ENCODE data around the gene NEB.
"Not testable (repeated sequence)": the region's sequence is repeated elsewhere in the genome, so short reads cannot be mapped to it uniquely, and the experiment has no call there.

The NEB gene

DNA sequence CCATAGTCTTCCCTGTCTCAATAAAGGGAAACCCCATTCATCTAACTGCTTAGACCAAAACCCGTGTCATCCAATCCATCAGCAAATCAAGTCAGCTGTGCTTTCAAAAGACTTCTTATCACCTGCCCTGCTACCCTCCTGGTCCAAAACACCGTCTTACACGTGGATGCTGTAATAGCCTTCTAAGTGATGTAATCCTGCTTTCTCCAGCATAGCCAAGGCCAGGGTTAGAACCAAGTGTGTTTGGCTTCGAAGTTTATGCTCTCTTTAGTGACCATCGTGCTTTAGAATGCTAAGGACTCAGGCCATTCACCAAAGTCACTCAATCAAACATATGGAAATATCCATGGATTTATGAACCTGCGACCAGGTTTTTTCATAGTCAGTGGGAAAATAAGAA is 25.5 kb downstream of the NEB start:
- no peak overlapping the region for H3K4me2 ChIP-seq (ENCODE audit: low read length)
- no peaks in the 10 kb centered on the region for H3K27me3 ChIP-seq (ENCODE audit: insufficient read depth, low read length, poor library complexity)
- no peaks in the 10 kb centered on the region for H3K79me2 ChIP-seq (ENCODE audit: control insufficient read depth, insufficient read depth, low read length)
- WGBS (ENCODE audit: extremely low coverage, insufficient coverage, low lambda C conversion rate): no CpG with 5 or more reads among the region's 6 CpGs
- no peak overlapping the region for H3K4ac ChIP-seq (ENCODE audit: low read depth, low read length)
- no peak overlapping the region for H2BK5ac ChIP-seq (ENCODE audit: low read length)
- no peak overlapping the region for H3K9ac ChIP-seq (ENCODE audit: low read length)
- no peak overlapping the region for H3K27ac ChIP-seq (ENCODE audit: low read depth, low read length)
- no peak overlapping the region for H3K18ac ChIP-seq (ENCODE audit: low read length)
- H2AK5ac ChIP-seq (ENCODE audit: low read length): no peak overlapping the region
- no peak overlapping the region for H3K23ac ChIP-seq (ENCODE audit: low read length)
- no peak overlapping the region for H2BK120ac ChIP-seq (ENCODE audit: low read depth, low read length)
- no peak overlapping the region for H3K56ac ChIP-seq (ENCODE audit: low read length)
- no peak for DNase-seq
- H4K5ac ChIP-seq (ENCODE audit: low read length): no peak overlapping the region
- H3K4me3 ChIP-seq (ENCODE audit: low read length): no peak overlapping the region
- no peaks in the 10 kb centered on the region for H3K79me1 ChIP-seq (ENCODE audit: low read length)
- H3K4me1 ChIP-seq (ENCODE audit: control insufficient read depth, low read depth, low read length): no peaks in the 10 kb centered on the region
- H2BK15ac ChIP-seq (replicated peaks; ENCODE audit: low read depth): no peak overlapping the region
- H4K8ac ChIP-seq (ENCODE audit: low read depth, low read length): no peak overlapping the region
- no peaks in the 10 kb centered on the region for H3K36me3 ChIP-seq (ENCODE audit: control insufficient read depth, insufficient read depth, low read length)

DNA sequence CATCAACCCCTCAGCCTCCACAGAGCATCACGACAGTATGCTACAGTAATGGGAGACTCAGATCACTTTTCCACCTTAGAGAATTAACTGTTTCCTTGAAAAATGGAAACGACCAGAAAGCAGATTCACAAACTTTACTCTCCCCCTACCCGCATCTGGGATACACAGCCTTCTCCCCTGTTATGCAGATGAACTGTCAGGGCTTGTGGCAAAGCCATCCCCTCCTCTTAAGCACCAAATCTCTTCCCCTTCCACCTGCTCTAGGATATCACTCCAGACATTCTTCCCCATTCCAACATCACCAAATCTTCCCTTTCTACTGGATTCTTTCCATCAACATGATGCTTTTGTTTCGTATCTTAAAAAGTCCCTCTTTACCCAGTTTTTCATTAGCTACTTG is 26.4 kb downstream of the NEB start:
- Histone ChIP-seq H3K4me3 (ENCODE audit: low read length) (no peak overlapping the region), H3K4ac (ENCODE audit: low read depth, low read length) (no peak overlapping the region), H3K23ac (ENCODE audit: low read length) (no peak overlapping the region), H3K56ac (ENCODE audit: low read length) (no peak overlapping the region), H3K27ac (ENCODE audit: low read depth, low read length) (no peak overlapping the region), H2BK15ac (replicated peaks; ENCODE audit: low read depth) (no peak overlapping the region), H3K9ac (ENCODE audit: low read length) (no peak overlapping the region), H3K36me3 (ENCODE audit: control insufficient read depth, insufficient read depth, low read length) (no peaks in the 10 kb centered on the region), H3K4me1 (ENCODE audit: control insufficient read depth, low read depth, low read length) (no peaks in the 10 kb centered on the region), H4K8ac (ENCODE audit: low read depth, low read length) (no peak overlapping the region), H3K18ac (ENCODE audit: low read length) (no peak overlapping the region), H2BK120ac (ENCODE audit: low read depth, low read length) (no peak overlapping the region), H3K79me1 (ENCODE audit: low read length) (no peaks in the 10 kb centered on the region), H2AK5ac (ENCODE audit: low read length) (no peak overlapping the region), H4K5ac (ENCODE audit: low read length) (no peak overlapping the region), H2BK5ac (ENCODE audit: low read length) (no peak overlapping the region), H3K79me2 (ENCODE audit: control insufficient read depth, insufficient read depth, low read length) (no peaks in the 10 kb centered on the region), H3K4me2 (ENCODE audit: low read length) (no peak overlapping the region), H3K27me3 (ENCODE audit: insufficient read depth, low read length, poor library complexity) (no peaks in the 10 kb centered on the region)
- no peak for DNase-seq
- no CpG with 5 or more reads among the region's 4 CpGs for WGBS (ENCODE audit: extremely low coverage, insufficient coverage, low lambda C conversion rate)

DNA sequence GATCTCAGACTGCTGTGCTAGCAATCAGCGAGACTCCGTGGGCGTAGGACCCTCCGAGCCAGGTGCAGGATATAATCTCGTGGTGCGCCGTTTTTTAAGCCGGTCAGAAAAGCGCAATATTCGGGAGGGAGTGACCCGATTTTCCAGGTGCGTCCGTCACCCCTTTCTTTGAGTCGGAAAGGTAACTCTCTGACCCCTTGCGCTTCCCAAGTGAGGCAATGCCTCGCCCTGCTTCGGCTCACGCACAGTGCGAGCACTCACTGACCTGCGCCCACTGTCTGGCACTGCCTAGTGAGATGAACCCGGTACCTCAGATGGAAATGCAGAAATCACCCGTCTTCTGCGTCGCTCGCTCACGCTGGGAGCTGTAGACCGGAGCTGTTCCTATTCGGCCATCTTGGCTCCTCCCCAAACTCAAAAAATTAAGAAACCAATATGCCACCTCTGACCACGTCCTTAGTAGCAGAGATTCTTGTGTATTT is 29.8 kb downstream of the NEB start:
- H3K18ac ChIP-seq (ENCODE audit: low read length); H3K79me1 ChIP-seq (ENCODE audit: low read length); H3K79me2 ChIP-seq (ENCODE audit: control insufficient read depth, insufficient read depth, low read length); H2BK5ac ChIP-seq (ENCODE audit: low read length); H3K27ac ChIP-seq (ENCODE audit: low read depth, low read length); H3K4me2 ChIP-seq (ENCODE audit: low read length); H3K56ac ChIP-seq (ENCODE audit: low read length); H2AK5ac ChIP-seq (ENCODE audit: low read length); H3K4me3 ChIP-seq (ENCODE audit: low read length); H3K4ac ChIP-seq (ENCODE audit: low read depth, low read length); H4K8ac ChIP-seq (ENCODE audit: low read depth, low read length); H4K5ac ChIP-seq (ENCODE audit: low read length); H3K9ac ChIP-seq (ENCODE audit: low read length); H2BK120ac ChIP-seq (ENCODE audit: low read depth, low read length); H3K27me3 ChIP-seq (ENCODE audit: insufficient read depth, low read length, poor library complexity); DNase-seq; H3K23ac ChIP-seq (ENCODE audit: low read length); H3K36me3 ChIP-seq (ENCODE audit: control insufficient read depth, insufficient read depth, low read length); H2BK15ac ChIP-seq (replicated peaks; ENCODE audit: low read depth); H3K4me1 ChIP-seq (ENCODE audit: control insufficient read depth, low read depth, low read length): not testable (repeated sequence)
- no CpG with 5 or more reads among the region's 29 CpGs for WGBS (ENCODE audit: extremely low coverage, insufficient coverage, low lambda C conversion rate)

DNA sequence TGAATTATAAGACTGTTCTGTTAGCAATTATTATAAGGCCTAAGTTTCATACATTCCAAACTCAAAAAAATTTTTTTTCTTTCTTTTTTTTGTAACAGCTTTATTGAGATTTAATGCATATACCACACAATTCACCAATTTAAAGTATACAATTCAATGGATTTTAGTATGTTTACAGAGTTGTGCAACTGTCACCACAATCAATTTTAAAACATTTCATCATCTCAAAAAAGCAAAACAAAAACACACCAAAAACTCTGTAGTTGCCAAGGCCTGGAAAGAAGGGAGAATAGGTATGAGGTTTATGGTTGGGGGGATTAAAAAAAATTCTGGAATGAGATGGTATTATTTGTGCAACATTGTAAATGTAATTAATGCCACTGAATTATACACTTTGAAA is 36.1 kb downstream of the NEB start:
- H2BK5ac ChIP-seq (ENCODE audit: low read length); H3K18ac ChIP-seq (ENCODE audit: low read length); DNase-seq; H3K36me3 ChIP-seq (ENCODE audit: control insufficient read depth, insufficient read depth, low read length); H3K4me3 ChIP-seq (ENCODE audit: low read length); H4K5ac ChIP-seq (ENCODE audit: low read length); H2BK15ac ChIP-seq (replicated peaks; ENCODE audit: low read depth); H3K79me1 ChIP-seq (ENCODE audit: low read length); H2BK120ac ChIP-seq (ENCODE audit: low read depth, low read length); H3K9ac ChIP-seq (ENCODE audit: low read length); H3K4ac ChIP-seq (ENCODE audit: low read depth, low read length); H3K79me2 ChIP-seq (ENCODE audit: control insufficient read depth, insufficient read depth, low read length); H4K8ac ChIP-seq (ENCODE audit: low read depth, low read length); H2AK5ac ChIP-seq (ENCODE audit: low read length); H3K27me3 ChIP-seq (ENCODE audit: insufficient read depth, low read length, poor library complexity); H3K4me1 ChIP-seq (ENCODE audit: control insufficient read depth, low read depth, low read length); H3K4me2 ChIP-seq (ENCODE audit: low read length); H3K23ac ChIP-seq (ENCODE audit: low read length); H3K56ac ChIP-seq (ENCODE audit: low read length); H3K27ac ChIP-seq (ENCODE audit: low read depth, low read length): not testable (repeated sequence)

DNA sequence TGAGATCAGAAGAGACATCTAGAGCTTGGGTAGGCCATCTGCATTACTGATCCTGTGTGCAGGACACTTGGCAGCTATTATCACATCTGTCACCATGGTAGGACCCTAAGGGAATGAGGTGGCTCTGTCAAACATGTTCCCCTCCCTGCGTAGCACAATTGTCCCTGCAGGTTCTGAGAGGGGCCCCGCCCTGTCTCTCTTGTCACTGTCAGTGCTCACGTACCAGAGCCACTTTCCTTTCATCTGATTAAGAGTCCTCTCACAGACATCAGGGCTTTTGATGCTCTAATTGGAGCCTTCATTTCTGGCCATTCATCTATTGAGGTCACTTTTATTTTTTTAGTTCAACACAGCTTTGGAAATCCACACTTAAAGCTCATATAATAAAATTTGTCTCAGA is 38.5 kb downstream of the NEB start:
- no peak overlapping the region for H3K4me2 ChIP-seq (ENCODE audit: low read length)
- no peak overlapping the region for H3K4me3 ChIP-seq (ENCODE audit: low read length)
- no peaks in the 10 kb centered on the region for H3K4me1 ChIP-seq (ENCODE audit: control insufficient read depth, low read depth, low read length)
- H2BK5ac ChIP-seq (ENCODE audit: low read length): no peak overlapping the region
- no peak overlapping the region for H2BK15ac ChIP-seq (replicated peaks; ENCODE audit: low read depth)
- H3K27me3 ChIP-seq (ENCODE audit: insufficient read depth, low read length, poor library complexity): no peaks in the 10 kb centered on the region
- no CpG with 5 or more reads among the region's 3 CpGs for WGBS (ENCODE audit: extremely low coverage, insufficient coverage, low lambda C conversion rate)
- no peak overlapping the region for H3K9ac ChIP-seq (ENCODE audit: low read length)
- H3K36me3 ChIP-seq (ENCODE audit: control insufficient read depth, insufficient read depth, low read length): no peaks in the 10 kb centered on the region
- H2AK5ac ChIP-seq (ENCODE audit: low read length): no peak overlapping the region
- no peak overlapping the region for H3K27ac ChIP-seq (ENCODE audit: low read depth, low read length)
- H3K4ac ChIP-seq (ENCODE audit: low read depth, low read length): no peak overlapping the region
- H3K18ac ChIP-seq (ENCODE audit: low read length): no peak overlapping the region
- no peak overlapping the region for H4K5ac ChIP-seq (ENCODE audit: low read length)
- no peaks in the 10 kb centered on the region for H3K79me1 ChIP-seq (ENCODE audit: low read length)
- no peak overlapping the region for H4K8ac ChIP-seq (ENCODE audit: low read depth, low read length)
- no peak overlapping the region for H2BK120ac ChIP-seq (ENCODE audit: low read depth, low read length)
- no peak for DNase-seq
- H3K23ac ChIP-seq (ENCODE audit: low read length): no peak overlapping the region
- no peak overlapping the region for H3K56ac ChIP-seq (ENCODE audit: low read length)
- H3K79me2 ChIP-seq (ENCODE audit: control insufficient read depth, insufficient read depth, low read length): no peaks in the 10 kb centered on the region

DNA sequence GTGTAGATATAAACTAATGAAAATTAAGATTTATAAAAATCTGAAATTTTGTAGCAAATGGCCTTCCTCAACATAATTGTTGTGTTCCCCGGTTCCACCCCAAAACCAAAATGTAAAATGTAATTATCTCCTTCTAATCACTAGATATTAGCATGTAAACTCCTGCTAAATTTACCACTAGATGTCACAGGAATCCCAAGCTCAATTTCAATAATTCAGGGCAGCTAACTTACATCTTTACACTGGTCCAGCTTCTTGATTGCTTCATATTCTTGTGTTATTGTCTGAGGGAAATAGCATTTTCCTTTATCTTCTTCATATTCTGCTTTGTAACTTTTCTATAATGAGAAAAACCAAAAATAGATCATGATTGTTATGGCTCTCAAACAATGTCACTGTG is 42.6 kb downstream of the NEB start:
- Histone ChIP-seq H3K79me1 (ENCODE audit: low read length) (no peaks in the 10 kb centered on the region), H3K23ac (ENCODE audit: low read length) (no peak overlapping the region), H3K36me3 (ENCODE audit: control insufficient read depth, insufficient read depth, low read length) (no peaks in the 10 kb centered on the region), H3K27ac (ENCODE audit: low read depth, low read length) (no peak overlapping the region), H2BK120ac (ENCODE audit: low read depth, low read length) (no peak overlapping the region), H3K4me3 (ENCODE audit: low read length) (no peak overlapping the region), H3K4ac (ENCODE audit: low read depth, low read length) (no peak overlapping the region), H4K8ac (ENCODE audit: low read depth, low read length) (no peak overlapping the region), H3K4me1 (ENCODE audit: control insufficient read depth, low read depth, low read length) (no peaks in the 10 kb centered on the region), H3K56ac (ENCODE audit: low read length) (no peak overlapping the region), H2BK15ac (replicated peaks; ENCODE audit: low read depth) (no peak overlapping the region), H2BK5ac (ENCODE audit: low read length) (no peak overlapping the region), H3K27me3 (ENCODE audit: insufficient read depth, low read length, poor library complexity) (no peaks in the 10 kb centered on the region), H3K18ac (ENCODE audit: low read length) (no peak overlapping the region), H2AK5ac (ENCODE audit: low read length) (no peak overlapping the region), H3K9ac (ENCODE audit: low read length) (no peak overlapping the region), H3K79me2 (ENCODE audit: control insufficient read depth, insufficient read depth, low read length) (no peaks in the 10 kb centered on the region), H4K5ac (ENCODE audit: low read length) (no peak overlapping the region), H3K4me2 (ENCODE audit: low read length) (no peak overlapping the region)
- no CpG with 5 or more reads among the region's 1 CpG for WGBS (ENCODE audit: extremely low coverage, insufficient coverage, low lambda C conversion rate)
- DNase-seq: no peak

Data from mesendoderm (in vitro differentiated cells).